ENCODE data around the gene DOCK8. TPM values are rescaled to one million over a fixed set of nuclear protein-coding genes. Genes with fewer than 3 reads are reported as not detected.

Gene DOCK8
- total and polyA plus RNA-seq, 2 of the 13 experiments (the other 11 are each of a cell fraction or from before 2014, with no cell fraction given) = 0.28 to 0.38 TPM

- intact Hi-C loops (cut with micrococcal nuclease; ENCODE audit: unreplicated experiment) = loop anchor here (5.0 kb wide), 2 partner anchors 43 to 118 kb away; no protein-coding TSS in a partner anchor
- peaks cover 14% of the 10 kb centered on the region for H3K4me1 ChIP-seq (ENCODE audit: insufficient read depth, low read length)
- WGBS (ENCODE audit: low lambda C conversion rate) = 72% methylated on average over 9 of the region's 92 CpGs
- POLR2A ChIA-PET = no interaction called here
- no peak overlapping the region for H2AFZ ChIP-seq (ENCODE audit: low read length)
- H3K9me3 ChIP-seq (ENCODE audit: low read length) = no peaks in the 10 kb centered on the region
- H3K4me3 ChIP-seq (replicated peaks in 1 of 3; ENCODE audit: insufficient read depth in 1 of 3, low read depth in 2 of 3, low read length in 3 of 3) = peak overlapping the region; percentile 34 to 70 (median 43); a peak in 4 of 6 replicates
- CTCF ChIA-PET (ENCODE audit: low intra/inter-chr PET ratio, low total read pairs) = no interaction called here
- BruUV-seq (replicated peaks) = no TSS peak
- in situ Hi-C loops (cut with HindIII; ENCODE audit: extremely low pct_ligation_motif_present, low pct_unique_long_range_greater_than_20kb) = no loop called here
- no peaks in the 10 kb centered on the region for H3K36me3 ChIP-seq (replicated peaks in 1 of 2; ENCODE audit: control insufficient read depth in 1 of 2, insufficient read depth in 2 of 2, low read length in 2 of 2)
- H3K27me3 ChIP-seq (ENCODE audit: control insufficient read depth in 1 of 2, insufficient read depth in 2 of 2, low read length in 2 of 2) = peaks cover 4 to 34% of the 10 kb centered on the region in 2 experiments; a peak in 3 of 5 replicates
- no peaks in the 10 kb centered on the region for H3K79me2 ChIP-seq (ENCODE audit: insufficient read depth, low read length)
- no peak for FAIRE-seq
- no peaks in the 10 kb centered on the region for H4K20me1 ChIP-seq (ENCODE audit: insufficient read depth, low read length)
- TF ChIP-seq ZBTB33 (CRISPR knock-in tag; IDR thresholded peaks at IDR 0.05) (peak; percentile 22; the same call in 1 of the 2 replicates), ZNF616 (CRISPR knock-in tag; IDR thresholded peaks at IDR 0.05; ENCODE audit: low read depth) (no peak), ZNF326 (CRISPR knock-in tag; IDR thresholded peaks at IDR 0.05; ENCODE audit: borderline replicate concordance) (no peak), BORCS8-MEF2B (CRISPR knock-in tag; IDR thresholded peaks at IDR 0.05) (no peak), ZNF547 (CRISPR knock-in tag; IDR thresholded peaks at IDR 0.05) (no peak), MAFK (conservative IDR thresholded peaks at IDR 0.05 in 1 of 2, IDR thresholded peaks at IDR 0.05 in 1 of 2; ENCODE audit: low read length in 2 of 2) (no peak), SP2 (CRISPR knock-in tag; IDR thresholded peaks at IDR 0.05) (no peak), CERS6 (CRISPR knock-in tag; IDR thresholded peaks at IDR 0.05) (no peak), DNMT1 (CRISPR knock-in tag; IDR thresholded peaks at IDR 0.05) (no peak)
- H3K27ac ChIP-seq (ENCODE audit: extremely low read length, insufficient read depth, low read length) = no peak overlapping the region
- no peak for DNase-seq (ENCODE audit: low spot score)
- no peak overlapping the region for H3K9ac ChIP-seq (ENCODE audit: insufficient read depth, low read depth, low read length)
- peak; percentile 35 for ATAC-seq
- peak overlapping the region; percentile 86 for H3K4me2 ChIP-seq (ENCODE audit: low read depth, low read length)
These were observed 290.5 kb downstream of the DOCK8 start for GRCh38 chr9:504921-505740.
